HepG2 (cell line): ENCODE measurements around the gene MACROD2. TPM values are rescaled to one million over a fixed set of nuclear protein-coding genes. Genes with fewer than 3 reads are reported as not detected.

Experiments used
- CENPX ChIP-seq: sonication (generic); formaldehyde crosslinking; IDR thresholded peaks from 2 replicates; pipeline ENCODE4 v1.9.0; 2021; ENCODE audit warnings: mild to moderate bottlenecking, missing genetic modification reagents, moderate library complexity
- EZH2 ChIP-seq: conservative IDR thresholded peaks from 2 replicates; pipeline ENCODE4 v1.6.1; 2012; ENCODE audit warnings: mild to moderate bottlenecking, low read depth, low read length, moderate library complexity
- GATAD2A ChIP-seq: IDR thresholded peaks from 2 replicates; pipeline ENCODE4 v1.6.1; 2016
- HDAC6 ChIP-seq: fragments of 200-600 bp; sonication (generic); IDR thresholded peaks from 2 replicates; pipeline ENCODE4 v1.7.0; 2017; ENCODE audit warnings: mild to moderate bottlenecking, antibody characterized with exemption, low read length, low read depth
- NONO ChIP-seq, 2 experiments: fragments of 450-650 bp in 1 of 2; sonication (generic) in 1 of 2; formaldehyde crosslinking in 1 of 2; IDR thresholded peaks in 1 of 2; conservative IDR thresholded peaks in 1 of 2; 2 replicates each; pipeline versions ENCODE4 v1.6.1 to v1.8.0; 2017 to 2022; ENCODE audit warnings: mild to moderate bottlenecking in 1 of 2, missing genetic modification reagents in 1 of 2, moderate library complexity in 1 of 2
- NR2F6 ChIP-seq, 2 experiments: IDR thresholded peaks; 2 replicates each; pipeline ENCODE4 v1.6.1; 2016; ENCODE audit warnings: antibody characterized with exemption in 1 of 2, mild to moderate bottlenecking in 1 of 2
- ZNF235 ChIP-seq: sonication (generic); formaldehyde crosslinking; IDR thresholded peaks from 2 replicates; pipeline ENCODE4 v1.8.1; 2023; ENCODE audit warnings: mild to moderate bottlenecking, missing genetic modification reagents, borderline replicate concordance
- ZNF441 ChIP-seq: sonication (generic); formaldehyde crosslinking; IDR thresholded peaks from 2 replicates; pipeline ENCODE4 v1.7.0; 2021; ENCODE audit warnings: missing genetic modification reagents, borderline replicate concordance
- ZNF598 ChIP-seq: sonication (generic); formaldehyde crosslinking; IDR thresholded peaks from 2 replicates; pipeline ENCODE4 v1.5.1; 2020; ENCODE audit warnings: mild to moderate bottlenecking, missing genetic modification reagents, borderline replicate concordance
- ZNF850 ChIP-seq: sonication (generic); formaldehyde crosslinking; conservative IDR thresholded peaks from 2 replicates; pipeline ENCODE4 v1.9.0; 2021; ENCODE audit warnings: mild to moderate bottlenecking, missing genetic modification reagents
- ZSCAN30 ChIP-seq: sonication (generic); formaldehyde crosslinking; IDR thresholded peaks from 2 replicates; pipeline ENCODE4 v1.5.0; 2020; ENCODE audit warnings: mild to moderate bottlenecking, missing genetic modification reagents
- polyA plus RNA-seq, 8 experiments: library from polyadenylated mRNA; depleted of rRNA in 3 of 8; stranded (reverse) in 7 of 8; unstranded in 1 of 8; fragments of >200 nt; fragmentation: Illumina TruSeq in 4 of 8; extraction: Trizol in 4 of 8; gene quantifications; 2 replicates each; pipeline versions ENCODE4 v1.2.1 to v1.2.3, GENCODE V29; 2011 to 2016; ENCODE audit warnings: low read depth in 4 of 8, missing spikeins in 1 of 8, mixed read lengths in 1 of 8; ENCODE audit not compliant: insufficient read depth in 1 of 8
- total RNA-seq, 5 experiments: library from RNA; depleted of rRNA; stranded (reverse); fragments of >200 nt; fragmentation: Illumina TruSeq; extraction: Trizol; gene quantifications; 2 replicates each; pipeline ENCODE4 v1.2.3, GENCODE V29; 2016; ENCODE audit warnings: low read depth in 1 of 5
- TF ChIP-seq, protein P1 (sequence below): IDR thresholded peaks from 2 replicates; pipeline ENCODE4 v1.6.1; 2016; ENCODE audit warnings: low read depth, missing genetic modification reagents, missing compliant biosample characterization
- TF ChIP-seq, protein P2 (sequence below): sonication (generic); formaldehyde crosslinking; IDR thresholded peaks from 2 replicates; pipeline ENCODE4 v1.4.0; 2020; ENCODE audit warnings: missing genetic modification reagents, borderline replicate concordance

The MACROD2 gene
- total and polyA plus RNA-seq, 2 of the 13 experiments (the other 11 are each of a cell fraction or from before 2014, with no cell fraction given) = 0.13 to 0.51 TPM

GRCh38 chr20:16064989-16065707, 2069.8 kb downstream of the MACROD2 start (continued):
- TF ChIP-seq ZNF441 = no peak
- TF ChIP-seq NR2F6 (IDR thresholded peaks at IDR 0.05) = peak; percentile 40; the same call in 1 of the 2 replicates
- TF ChIP-seq NR2F6 (CRISPR knock-in tag; IDR thresholded peaks at IDR 0.05) = 0 out of 2 replicates have a peak, but pooled peaks have one; percentile 25
- TF ChIP-seq HDAC6 = no peak
- TF ChIP-seq, protein P1, sequence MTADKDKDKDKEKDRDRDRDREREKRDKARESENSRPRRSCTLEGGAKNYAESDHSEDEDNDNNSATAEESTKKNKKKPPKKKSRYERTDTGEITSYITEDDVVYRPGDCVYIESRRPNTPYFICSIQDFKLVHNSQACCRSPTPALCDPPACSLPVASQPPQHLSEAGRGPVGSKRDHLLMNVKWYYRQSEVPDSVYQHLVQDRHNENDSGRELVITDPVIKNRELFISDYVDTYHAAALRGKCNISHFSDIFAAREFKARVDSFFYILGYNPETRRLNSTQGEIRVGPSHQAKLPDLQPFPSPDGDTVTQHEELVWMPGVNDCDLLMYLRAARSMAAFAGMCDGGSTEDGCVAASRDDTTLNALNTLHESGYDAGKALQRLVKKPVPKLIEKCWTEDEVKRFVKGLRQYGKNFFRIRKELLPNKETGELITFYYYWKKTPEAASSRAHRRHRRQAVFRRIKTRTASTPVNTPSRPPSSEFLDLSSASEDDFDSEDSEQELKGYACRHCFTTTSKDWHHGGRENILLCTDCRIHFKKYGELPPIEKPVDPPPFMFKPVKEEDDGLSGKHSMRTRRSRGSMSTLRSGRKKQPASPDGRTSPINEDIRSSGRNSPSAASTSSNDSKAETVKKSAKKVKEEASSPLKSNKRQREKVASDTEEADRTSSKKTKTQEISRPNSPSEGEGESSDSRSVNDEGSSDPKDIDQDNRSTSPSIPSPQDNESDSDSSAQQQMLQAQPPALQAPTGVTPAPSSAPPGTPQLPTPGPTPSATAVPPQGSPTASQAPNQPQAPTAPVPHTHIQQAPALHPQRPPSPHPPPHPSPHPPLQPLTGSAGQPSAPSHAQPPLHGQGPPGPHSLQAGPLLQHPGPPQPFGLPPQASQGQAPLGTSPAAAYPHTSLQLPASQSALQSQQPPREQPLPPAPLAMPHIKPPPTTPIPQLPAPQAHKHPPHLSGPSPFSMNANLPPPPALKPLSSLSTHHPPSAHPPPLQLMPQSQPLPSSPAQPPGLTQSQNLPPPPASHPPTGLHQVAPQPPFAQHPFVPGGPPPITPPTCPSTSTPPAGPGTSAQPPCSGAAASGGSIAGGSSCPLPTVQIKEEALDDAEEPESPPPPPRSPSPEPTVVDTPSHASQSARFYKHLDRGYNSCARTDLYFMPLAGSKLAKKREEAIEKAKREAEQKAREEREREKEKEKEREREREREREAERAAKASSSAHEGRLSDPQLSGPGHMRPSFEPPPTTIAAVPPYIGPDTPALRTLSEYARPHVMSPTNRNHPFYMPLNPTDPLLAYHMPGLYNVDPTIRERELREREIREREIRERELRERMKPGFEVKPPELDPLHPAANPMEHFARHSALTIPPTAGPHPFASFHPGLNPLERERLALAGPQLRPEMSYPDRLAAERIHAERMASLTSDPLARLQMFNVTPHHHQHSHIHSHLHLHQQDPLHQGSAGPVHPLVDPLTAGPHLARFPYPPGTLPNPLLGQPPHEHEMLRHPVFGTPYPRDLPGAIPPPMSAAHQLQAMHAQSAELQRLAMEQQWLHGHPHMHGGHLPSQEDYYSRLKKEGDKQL = 0 out of 2 replicates have a peak, but pooled peaks have one; percentile 7
- no peak for TF ChIP-seq EZH2
- no peak for TF ChIP-seq ZSCAN30 (CRISPR knock-in tag)
- TF ChIP-seq NONO (IDR thresholded peaks at IDR 0.05) = no peak
- TF ChIP-seq NONO (CRISPR knock-in tag; conservative IDR thresholded peaks at IDR 0.05) = 0 out of 2 replicates have a peak, but pooled peaks have one; percentile 32
- TF ChIP-seq CENPX (CRISPR knock-in tag) = no peak
- 0 out of 2 replicates have a peak, but pooled peaks have one; percentile 21 for TF ChIP-seq GATAD2A
- TF ChIP-seq, protein P2, sequence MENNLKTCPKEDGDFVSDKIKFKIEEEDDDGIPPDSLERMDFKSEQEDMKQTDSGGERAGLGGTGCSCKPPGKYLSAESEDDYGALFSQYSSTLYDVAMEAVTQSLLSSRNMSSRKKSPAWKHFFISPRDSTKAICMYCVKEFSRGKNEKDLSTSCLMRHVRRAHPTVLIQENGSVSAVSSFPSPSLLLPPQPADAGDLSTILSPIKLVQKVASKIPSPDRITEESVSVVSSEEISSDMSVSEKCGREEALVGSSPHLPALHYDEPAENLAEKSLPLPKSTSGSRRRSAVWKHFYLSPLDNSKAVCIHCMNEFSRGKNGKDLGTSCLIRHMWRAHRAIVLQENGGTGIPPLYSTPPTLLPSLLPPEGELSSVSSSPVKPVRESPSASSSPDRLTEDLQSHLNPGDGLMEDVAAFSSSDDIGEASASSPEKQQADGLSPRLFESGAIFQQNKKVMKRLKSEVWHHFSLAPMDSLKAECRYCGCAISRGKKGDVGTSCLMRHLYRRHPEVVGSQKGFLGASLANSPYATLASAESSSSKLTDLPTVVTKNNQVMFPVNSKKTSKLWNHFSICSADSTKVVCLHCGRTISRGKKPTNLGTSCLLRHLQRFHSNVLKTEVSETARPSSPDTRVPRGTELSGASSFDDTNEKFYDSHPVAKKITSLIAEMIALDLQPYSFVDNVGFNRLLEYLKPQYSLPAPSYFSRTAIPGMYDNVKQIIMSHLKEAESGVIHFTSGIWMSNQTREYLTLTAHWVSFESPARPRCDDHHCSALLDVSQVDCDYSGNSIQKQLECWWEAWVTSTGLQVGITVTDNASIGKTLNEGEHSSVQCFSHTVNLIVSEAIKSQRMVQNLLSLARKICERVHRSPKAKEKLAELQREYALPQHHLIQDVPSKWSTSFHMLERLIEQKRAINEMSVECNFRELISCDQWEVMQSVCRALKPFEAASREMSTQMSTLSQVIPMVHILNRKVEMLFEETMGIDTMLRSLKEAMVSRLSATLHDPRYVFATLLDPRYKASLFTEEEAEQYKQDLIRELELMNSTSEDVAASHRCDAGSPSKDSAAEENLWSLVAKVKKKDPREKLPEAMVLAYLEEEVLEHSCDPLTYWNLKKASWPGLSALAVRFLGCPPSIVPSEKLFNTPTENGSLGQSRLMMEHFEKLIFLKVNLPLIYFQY (CRISPR knock-in tag) = no peak
- no peak for TF ChIP-seq ZNF235 (CRISPR knock-in tag)
- TF ChIP-seq ZNF850 (CRISPR knock-in tag) = no peak
- no peak for TF ChIP-seq ZNF598 (CRISPR knock-in tag)
